Osteocyte (in vitro differentiated cells): ENCODE data around the gene IGF1R. TPM values are rescaled to one million over a fixed set of nuclear protein-coding genes. Genes with fewer than 3 reads are reported as not detected.

Experiments used
- DNase-seq: peaks from one replicate; pipeline ENCODE4 v3.0.0; 2021; ENCODE audit warnings: mixed read lengths; ENCODE audit not compliant: unreplicated experiment; ENCODE audit errors: extremely low spot score
- H3K27ac Mint-ChIP-seq: one replicate; pipeline ENCODE4 v1.8.0; 2021; ENCODE audit warnings: mild to moderate bottlenecking, mixed read lengths; ENCODE audit not compliant: unreplicated experiment
- H3K27me3 Mint-ChIP-seq: one replicate; pipeline ENCODE4 v1.8.0; 2021; ENCODE audit warnings: mixed read lengths; ENCODE audit not compliant: unreplicated experiment
- H3K36me3 Mint-ChIP-seq: one replicate; pipeline ENCODE4 v1.8.0; 2021; ENCODE audit warnings: mixed read lengths; ENCODE audit not compliant: unreplicated experiment
- H3K4me1 Mint-ChIP-seq: one replicate; pipeline ENCODE4 v1.8.0; 2021; ENCODE audit warnings: mixed read lengths; ENCODE audit not compliant: unreplicated experiment
- H3K4me3 Mint-ChIP-seq: one replicate; pipeline ENCODE4 v1.8.0; 2021; ENCODE audit warnings: mild to moderate bottlenecking, moderate library complexity, mixed read lengths; ENCODE audit not compliant: unreplicated experiment
- H3K9me3 Mint-ChIP-seq: one replicate; pipeline ENCODE4 v1.8.0; 2021; ENCODE audit warnings: mixed read lengths; ENCODE audit not compliant: unreplicated experiment
- total RNA-seq: library from RNA; stranded (reverse); gene quantifications from 2 replicates; pipeline ENCODE4 v1.2.1, GENCODE V29; 2021
- TF ChIP-seq, protein P1 (sequence below): fragments of 200-600 bp; sonication (generic); IDR thresholded peaks from 2 replicates; pipeline ENCODE4 v1.5.0; 2021; ENCODE audit warnings: antibody characterized with exemption, mild to moderate bottlenecking, moderate library complexity

Gene IGF1R
- total RNA-seq, 1 donor from 2014 or later: 174 TPM

DNA sequence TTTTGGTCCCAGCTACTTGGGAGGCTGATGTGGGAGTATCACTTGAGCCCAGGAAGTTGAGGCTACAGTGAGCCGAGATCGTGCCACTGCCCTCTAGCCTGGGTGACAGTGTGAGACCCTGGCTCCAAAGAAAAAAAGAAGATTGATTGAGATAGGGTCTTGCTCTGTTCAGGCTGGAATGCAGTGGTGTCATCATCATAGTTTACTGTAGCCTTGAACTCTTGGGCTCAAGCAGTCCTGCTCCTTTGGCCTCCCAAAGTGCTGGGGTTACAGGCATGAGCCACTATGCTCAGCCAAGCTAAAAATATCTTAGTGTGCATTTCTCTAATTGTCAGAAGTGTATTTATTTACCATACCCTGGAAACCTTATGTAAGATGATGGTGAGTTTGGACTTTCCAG is 43.9 kb downstream of the IGF1R start:
- Mint-ChIP-seq H3K27ac (no peak overlapping the region), H3K4me1 (peaks cover 78% of the 10 kb centered on the region), H3K9me3 (no peaks in the 10 kb centered on the region), H3K4me3 (no peak overlapping the region), H3K36me3 (no peaks in the 10 kb centered on the region), H3K27me3 (no peaks in the 10 kb centered on the region)
- no peak for DNase-seq
- TF ChIP-seq, protein P1, sequence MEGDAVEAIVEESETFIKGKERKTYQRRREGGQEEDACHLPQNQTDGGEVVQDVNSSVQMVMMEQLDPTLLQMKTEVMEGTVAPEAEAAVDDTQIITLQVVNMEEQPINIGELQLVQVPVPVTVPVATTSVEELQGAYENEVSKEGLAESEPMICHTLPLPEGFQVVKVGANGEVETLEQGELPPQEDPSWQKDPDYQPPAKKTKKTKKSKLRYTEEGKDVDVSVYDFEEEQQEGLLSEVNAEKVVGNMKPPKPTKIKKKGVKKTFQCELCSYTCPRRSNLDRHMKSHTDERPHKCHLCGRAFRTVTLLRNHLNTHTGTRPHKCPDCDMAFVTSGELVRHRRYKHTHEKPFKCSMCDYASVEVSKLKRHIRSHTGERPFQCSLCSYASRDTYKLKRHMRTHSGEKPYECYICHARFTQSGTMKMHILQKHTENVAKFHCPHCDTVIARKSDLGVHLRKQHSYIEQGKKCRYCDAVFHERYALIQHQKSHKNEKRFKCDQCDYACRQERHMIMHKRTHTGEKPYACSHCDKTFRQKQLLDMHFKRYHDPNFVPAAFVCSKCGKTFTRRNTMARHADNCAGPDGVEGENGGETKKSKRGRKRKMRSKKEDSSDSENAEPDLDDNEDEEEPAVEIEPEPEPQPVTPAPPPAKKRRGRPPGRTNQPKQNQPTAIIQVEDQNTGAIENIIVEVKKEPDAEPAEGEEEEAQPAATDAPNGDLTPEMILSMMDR: no peak

GRCh38 chr15:98694161-98694560 is 45.8 kb downstream of the IGF1R start:
- no peak for DNase-seq
- H3K27ac Mint-ChIP-seq: no peak overlapping the region
- no peaks in the 10 kb centered on the region for H3K27me3 Mint-ChIP-seq
- TF ChIP-seq, protein P1: no peak
- no peak overlapping the region for H3K4me3 Mint-ChIP-seq
- peaks cover 68% of the 10 kb centered on the region for H3K4me1 Mint-ChIP-seq
- no peaks in the 10 kb centered on the region for H3K9me3 Mint-ChIP-seq
- H3K36me3 Mint-ChIP-seq: peaks cover 3% of the 10 kb centered on the region

- peaks cover 72% of the 10 kb centered on the region for H3K4me1 Mint-ChIP-seq
- H3K9me3 Mint-ChIP-seq: no peaks in the 10 kb centered on the region
- no peak for DNase-seq
- H3K27me3 Mint-ChIP-seq: no peaks in the 10 kb centered on the region
- H3K4me3 Mint-ChIP-seq: no peak overlapping the region
- TF ChIP-seq, protein P1: no peak
- H3K36me3 Mint-ChIP-seq: peaks cover 3% of the 10 kb centered on the region
- H3K27ac Mint-ChIP-seq: no peak overlapping the region
Observed at GRCh38 chr15:98698792-98699191, 50.5 kb downstream of the IGF1R start.

DNA sequence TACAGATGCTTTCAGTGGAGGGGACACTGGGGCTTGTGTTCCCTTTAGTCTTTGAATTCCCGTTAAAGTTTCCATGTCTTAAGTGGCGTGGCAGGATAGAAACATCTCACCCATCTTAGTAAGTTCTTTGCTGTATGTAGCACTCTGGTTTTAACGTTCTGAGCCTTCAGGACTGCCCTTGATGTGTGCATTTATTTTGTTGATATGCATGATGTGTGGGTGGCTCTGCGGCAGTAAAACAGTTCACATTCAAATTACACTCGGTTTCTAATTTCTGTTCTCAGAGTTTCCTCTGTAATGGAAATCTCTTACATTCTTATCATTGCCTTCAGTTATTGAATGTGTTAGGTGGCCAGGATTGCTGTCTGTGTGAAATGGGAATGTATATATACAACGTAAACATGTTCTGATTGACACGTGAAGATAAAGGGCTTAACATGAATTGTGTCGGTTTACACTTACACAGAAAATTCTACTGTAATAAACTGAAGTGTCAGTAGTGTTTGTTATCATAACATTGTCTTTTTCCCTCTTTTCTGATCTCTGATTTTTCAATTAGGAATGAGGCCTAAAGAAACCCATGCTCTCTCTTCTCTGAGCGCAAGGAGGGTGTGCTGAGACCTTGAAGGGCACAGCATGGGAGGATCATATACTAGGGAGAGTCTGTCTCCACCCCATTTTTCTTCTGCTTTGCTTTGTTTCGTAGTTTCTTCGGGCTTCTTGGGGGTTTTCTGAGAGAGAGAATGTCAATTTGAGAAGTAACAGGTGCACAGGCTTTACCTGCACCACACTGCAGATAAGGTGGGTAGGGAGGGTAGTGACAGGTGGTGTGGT is 51.5 kb downstream of the IGF1R start:
- Mint-ChIP-seq H3K4me3 (no peak overlapping the region), H3K9me3 (no peaks in the 10 kb centered on the region), H3K4me1 (peaks cover 67% of the 10 kb centered on the region), H3K27ac (peak overlapping the region; percentile 37), H3K27me3 (no peaks in the 10 kb centered on the region), H3K36me3 (peaks cover 3% of the 10 kb centered on the region)
- DNase-seq: no peak
- TF ChIP-seq, protein P1: no peak

DNA sequence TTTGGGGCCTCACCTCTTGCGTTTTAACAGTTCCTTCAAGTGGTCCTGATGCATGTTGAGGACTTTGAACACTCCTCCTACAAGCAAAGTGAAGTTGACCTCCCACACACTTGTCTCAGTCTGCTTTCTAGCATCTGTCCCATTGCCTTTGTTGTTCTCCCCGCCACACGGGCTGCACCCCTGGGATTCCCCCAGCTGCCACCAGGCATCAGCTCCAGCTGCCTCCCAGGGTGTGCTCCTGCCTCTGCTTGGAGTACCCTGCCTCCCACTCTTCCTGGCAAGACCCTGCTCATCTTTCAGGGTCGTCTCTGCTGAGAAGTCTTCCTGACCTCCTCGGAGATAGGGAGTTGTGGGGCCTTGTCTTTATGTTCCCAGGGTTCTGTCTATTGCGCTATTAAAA is 52.2 kb downstream of the IGF1R start:
- DNase-seq: no peak
- Mint-ChIP-seq H3K27me3 (no peaks in the 10 kb centered on the region), H3K4me3 (no peak overlapping the region), H3K36me3 (peaks cover 3% of the 10 kb centered on the region), H3K9me3 (no peaks in the 10 kb centered on the region), H3K27ac (peak overlapping the region; percentile 15), H3K4me1 (peaks cover 61% of the 10 kb centered on the region)
- TF ChIP-seq, protein P1: no peak
